Stomach (tissue), 4 donors: ENCODE results near the gene GRIP1.

ENCODE experiments used
- POLR2A ChIP-seq, 4 donors: fragments of 450-650 bp; IDR thresholded peaks; one replicate each; pipeline ENCODE4 v1.6.1; 2016; ENCODE audit warnings: antibody characterized with exemption in 4 of 4, control low read depth in 2 of 4, mild to moderate bottlenecking in 1 of 4, moderate library complexity in 1 of 4
- TF ChIP-seq, protein P1 (sequence below), 7 experiments: fragments of 450-650 bp in 4 of 7; fragments of 200-600 bp in 3 of 7; sonication (generic) in 3 of 7; IDR thresholded peaks; one replicate each; pipeline ENCODE4 v1.5.1; 2016 to 2019; ENCODE audit warnings: antibody characterized with exemption in 7 of 7, control low read depth in 2 of 7, mild to moderate bottlenecking in 1 of 7

- TF ChIP-seq, protein P1, sequence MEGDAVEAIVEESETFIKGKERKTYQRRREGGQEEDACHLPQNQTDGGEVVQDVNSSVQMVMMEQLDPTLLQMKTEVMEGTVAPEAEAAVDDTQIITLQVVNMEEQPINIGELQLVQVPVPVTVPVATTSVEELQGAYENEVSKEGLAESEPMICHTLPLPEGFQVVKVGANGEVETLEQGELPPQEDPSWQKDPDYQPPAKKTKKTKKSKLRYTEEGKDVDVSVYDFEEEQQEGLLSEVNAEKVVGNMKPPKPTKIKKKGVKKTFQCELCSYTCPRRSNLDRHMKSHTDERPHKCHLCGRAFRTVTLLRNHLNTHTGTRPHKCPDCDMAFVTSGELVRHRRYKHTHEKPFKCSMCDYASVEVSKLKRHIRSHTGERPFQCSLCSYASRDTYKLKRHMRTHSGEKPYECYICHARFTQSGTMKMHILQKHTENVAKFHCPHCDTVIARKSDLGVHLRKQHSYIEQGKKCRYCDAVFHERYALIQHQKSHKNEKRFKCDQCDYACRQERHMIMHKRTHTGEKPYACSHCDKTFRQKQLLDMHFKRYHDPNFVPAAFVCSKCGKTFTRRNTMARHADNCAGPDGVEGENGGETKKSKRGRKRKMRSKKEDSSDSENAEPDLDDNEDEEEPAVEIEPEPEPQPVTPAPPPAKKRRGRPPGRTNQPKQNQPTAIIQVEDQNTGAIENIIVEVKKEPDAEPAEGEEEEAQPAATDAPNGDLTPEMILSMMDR (IDR thresholded peaks at IDR 0.05): no peak
- TF ChIP-seq POLR2A (IDR thresholded peaks at IDR 0.05): no peak
Measured at GRCh38 chr12:66539431-66539830, 139.4 kb downstream of the GRIP1 start.
